ENCODE measurements around the gene DAPL1.

Gene DAPL1

GRCh38 chr2:158781353-158781961, 13.7 kb upstream of the DAPL1 start:
- Histone ChIP-seq H3K9me3 (ENCODE audit: control insufficient read depth, low read length) (no peaks in the 10 kb centered on the region), H3K4me3 (ENCODE audit: low read depth, low read length) (no peak overlapping the region), H3K79me2 (no peaks in the 10 kb centered on the region), H3K36me3 (ENCODE audit: control insufficient read depth, insufficient read depth, low read length) (no peaks in the 10 kb centered on the region), H3K27ac (no peak overlapping the region), H3K9ac (no peak overlapping the region), H3K4me1 (no peaks in the 10 kb centered on the region), H2AFZ (no peak overlapping the region), H3K4me2 (ENCODE audit: low read length) (no peak overlapping the region), H3K27me3 (ENCODE audit: control insufficient read depth, insufficient read depth, low read length) (no peaks in the 10 kb centered on the region)
- TF ChIP-seq, protein P1, sequence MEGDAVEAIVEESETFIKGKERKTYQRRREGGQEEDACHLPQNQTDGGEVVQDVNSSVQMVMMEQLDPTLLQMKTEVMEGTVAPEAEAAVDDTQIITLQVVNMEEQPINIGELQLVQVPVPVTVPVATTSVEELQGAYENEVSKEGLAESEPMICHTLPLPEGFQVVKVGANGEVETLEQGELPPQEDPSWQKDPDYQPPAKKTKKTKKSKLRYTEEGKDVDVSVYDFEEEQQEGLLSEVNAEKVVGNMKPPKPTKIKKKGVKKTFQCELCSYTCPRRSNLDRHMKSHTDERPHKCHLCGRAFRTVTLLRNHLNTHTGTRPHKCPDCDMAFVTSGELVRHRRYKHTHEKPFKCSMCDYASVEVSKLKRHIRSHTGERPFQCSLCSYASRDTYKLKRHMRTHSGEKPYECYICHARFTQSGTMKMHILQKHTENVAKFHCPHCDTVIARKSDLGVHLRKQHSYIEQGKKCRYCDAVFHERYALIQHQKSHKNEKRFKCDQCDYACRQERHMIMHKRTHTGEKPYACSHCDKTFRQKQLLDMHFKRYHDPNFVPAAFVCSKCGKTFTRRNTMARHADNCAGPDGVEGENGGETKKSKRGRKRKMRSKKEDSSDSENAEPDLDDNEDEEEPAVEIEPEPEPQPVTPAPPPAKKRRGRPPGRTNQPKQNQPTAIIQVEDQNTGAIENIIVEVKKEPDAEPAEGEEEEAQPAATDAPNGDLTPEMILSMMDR (IDR thresholded peaks at IDR 0.05) = no peak

DNA sequence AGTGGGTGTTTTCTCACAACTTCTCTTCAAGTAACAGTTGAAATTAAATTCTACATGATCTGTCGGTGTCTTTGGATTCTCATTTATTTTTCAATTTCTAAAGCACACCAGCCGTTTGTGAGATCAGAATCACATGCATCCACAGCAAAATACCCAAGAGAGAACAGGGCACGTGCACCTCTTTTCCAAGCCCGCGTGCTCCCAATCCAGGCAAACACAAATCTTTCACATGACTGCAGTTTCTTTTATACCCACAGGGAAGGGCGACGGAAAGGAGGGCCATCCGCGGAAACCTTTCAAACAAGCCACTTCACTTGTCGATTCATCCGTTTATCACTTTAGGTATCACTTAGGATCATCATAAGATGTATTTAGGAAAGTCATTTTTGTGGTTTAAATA, 13.0 kb upstream of the DAPL1 start:
- H3K4me3 ChIP-seq (ENCODE audit: low read depth, low read length) = no peak overlapping the region
- H3K9me3 ChIP-seq (ENCODE audit: control insufficient read depth, low read length) = no peaks in the 10 kb centered on the region
- no peaks in the 10 kb centered on the region for H3K36me3 ChIP-seq (ENCODE audit: control insufficient read depth, insufficient read depth, low read length)
- no peak overlapping the region for H2AFZ ChIP-seq
- H3K4me2 ChIP-seq (ENCODE audit: low read length) = no peak overlapping the region
- H3K27ac ChIP-seq = no peak overlapping the region
- H3K4me1 ChIP-seq = no peaks in the 10 kb centered on the region
- no peak overlapping the region for H3K9ac ChIP-seq
- TF ChIP-seq, protein P1 (IDR thresholded peaks at IDR 0.05) = no peak
- no peaks in the 10 kb centered on the region for H3K79me2 ChIP-seq
- no peaks in the 10 kb centered on the region for H3K27me3 ChIP-seq (ENCODE audit: control insufficient read depth, insufficient read depth, low read length)

DNA sequence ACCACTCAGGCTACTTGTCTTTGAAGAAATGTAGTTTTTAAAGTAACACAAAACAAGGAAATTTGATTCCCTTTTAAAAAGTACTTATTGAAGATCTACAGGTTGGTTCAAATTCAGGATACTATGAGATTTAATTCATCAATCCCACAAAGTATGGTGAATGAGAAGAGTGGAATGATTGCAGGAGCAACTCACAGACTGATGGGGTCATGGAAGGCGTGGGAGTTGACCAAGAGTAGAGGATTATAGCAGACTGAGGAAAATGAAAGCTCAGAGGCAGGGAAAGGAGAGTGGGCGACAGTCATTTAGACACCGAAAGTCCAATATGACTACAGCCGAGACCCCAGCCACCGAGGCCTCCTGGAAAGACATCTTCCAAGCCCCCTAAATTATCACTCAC, 12.5 kb upstream of the DAPL1 start:
- H3K4me1 ChIP-seq = no peaks in the 10 kb centered on the region

GRCh38 chr2:158783923-158784322, 11.2 kb upstream of the DAPL1 start:
- H2AFZ ChIP-seq = no peak overlapping the region
- no peaks in the 10 kb centered on the region for H3K9me3 ChIP-seq (ENCODE audit: control insufficient read depth, low read length)
- H3K4me1 ChIP-seq = no peaks in the 10 kb centered on the region
- no peak overlapping the region for H3K4me3 ChIP-seq (ENCODE audit: low read depth, low read length)
- no peaks in the 10 kb centered on the region for H3K36me3 ChIP-seq (ENCODE audit: control insufficient read depth, insufficient read depth, low read length)
- no peak overlapping the region for H3K4me2 ChIP-seq (ENCODE audit: low read length)
- TF ChIP-seq, protein P1 (IDR thresholded peaks at IDR 0.05) = no peak
- H3K27ac ChIP-seq = no peak overlapping the region
- no peaks in the 10 kb centered on the region for H3K27me3 ChIP-seq (ENCODE audit: control insufficient read depth, insufficient read depth, low read length)
- H3K9ac ChIP-seq = no peak overlapping the region
- no peaks in the 10 kb centered on the region for H3K79me2 ChIP-seq

More for the DNA sequence above, 12.5 kb upstream of the DAPL1 start:
- no peaks in the 10 kb centered on the region for H3K9me3 ChIP-seq (ENCODE audit: control insufficient read depth, low read length)
- TF ChIP-seq, protein P1 (IDR thresholded peaks at IDR 0.05) = no peak
- no peak overlapping the region for H2AFZ ChIP-seq
- H3K4me2 ChIP-seq (ENCODE audit: low read length) = no peak overlapping the region
- H3K27ac ChIP-seq = no peak overlapping the region
- no peak overlapping the region for H3K9ac ChIP-seq
- H3K4me3 ChIP-seq (ENCODE audit: low read depth, low read length) = no peak overlapping the region
- no peaks in the 10 kb centered on the region for H3K36me3 ChIP-seq (ENCODE audit: control insufficient read depth, insufficient read depth, low read length)
- H3K79me2 ChIP-seq = no peaks in the 10 kb centered on the region
- H3K27me3 ChIP-seq (ENCODE audit: control insufficient read depth, insufficient read depth, low read length) = no peaks in the 10 kb centered on the region

DNA sequence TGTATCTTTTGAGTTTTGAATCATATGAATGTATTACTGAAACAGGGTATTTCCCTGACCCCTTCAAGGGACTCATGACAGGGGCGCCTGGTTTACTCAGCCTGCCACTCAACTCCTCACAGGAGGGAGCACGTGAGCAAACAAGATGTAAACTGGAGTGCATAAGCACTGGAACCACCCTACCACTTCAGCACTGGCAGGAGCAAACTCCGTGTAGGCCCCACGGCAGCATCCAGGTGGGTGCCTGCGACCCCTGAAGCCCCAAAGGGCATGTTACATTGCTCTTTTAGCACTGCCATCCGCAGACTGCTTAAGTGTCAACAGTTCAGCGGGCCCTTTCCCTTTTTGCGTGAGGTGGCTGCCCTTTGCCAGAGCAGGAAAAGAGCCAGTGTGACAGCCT, 8.2 kb upstream of the DAPL1 start:
- H3K9me3 ChIP-seq (ENCODE audit: control insufficient read depth, low read length) = no peaks in the 10 kb centered on the region
- no peaks in the 10 kb centered on the region for H3K36me3 ChIP-seq (ENCODE audit: control insufficient read depth, insufficient read depth, low read length)
- H2AFZ ChIP-seq = no peak overlapping the region
- no peak overlapping the region for H3K27ac ChIP-seq
- no peak overlapping the region for H3K4me2 ChIP-seq (ENCODE audit: low read length)
- no peak overlapping the region for H3K9ac ChIP-seq
- TF ChIP-seq, protein P1 (IDR thresholded peaks at IDR 0.05) = no peak
- H3K79me2 ChIP-seq = no peaks in the 10 kb centered on the region
- H3K27me3 ChIP-seq (ENCODE audit: control insufficient read depth, insufficient read depth, low read length) = no peaks in the 10 kb centered on the region
- H3K4me3 ChIP-seq (ENCODE audit: low read depth, low read length) = no peak overlapping the region
- no peaks in the 10 kb centered on the region for H3K4me1 ChIP-seq

All from parathyroid adenoma (tissue), 2 donors.